Measurements from ENCODE around the gene MED4. TPM values are rescaled to one million over a fixed set of nuclear protein-coding genes. Genes with fewer than 3 reads are reported as not detected.

The MED4 gene
- total and polyA plus RNA-seq, 2 experiments from 2014 or later = 29.0 to 92.5 TPM

- H2AFZ ChIP-seq = no peak overlapping the region
- Mint-ChIP-seq H3K4me3 (no peak overlapping the region), H3K9me3 (peaks cover 17% of the 10 kb centered on the region), H3K27me3 (ENCODE audit: insufficient read depth, low read depth, poor library complexity) (peaks cover 1% of the 10 kb centered on the region), H3K4me1 (no peaks in the 10 kb centered on the region), H3K36me3 (ENCODE audit: low read depth) (peaks cover 94% of the 10 kb centered on the region), H3K27ac (no peak overlapping the region)
- H3K79me2 ChIP-seq (replicated peaks; ENCODE audit: insufficient read depth) = no peaks in the 10 kb centered on the region
- no peaks in the 10 kb centered on the region for H3K27me3 ChIP-seq (ENCODE audit: insufficient read depth)
- H3K4me2 ChIP-seq = no peak overlapping the region
- no peaks in the 10 kb centered on the region for H3K4me1 ChIP-seq (ENCODE audit: insufficient read depth)
- no peak overlapping the region for H3K27ac ChIP-seq (ENCODE audit: low read depth)
- TF ChIP-seq CTCF (conservative IDR thresholded peaks at IDR 0.05; ENCODE audit: low read depth in 2 of 2) (peak; percentile 25 to 40), CREB1 (CRISPR knock-in tag; IDR thresholded peaks at IDR 0.05; ENCODE audit: low read depth) (no peak)
- peak; percentile 20 for DNase-seq (ENCODE audit: low spot score)
- no peaks in the 10 kb centered on the region for H3F3A ChIP-seq (replicated peaks; ENCODE audit: low read depth)
- ATAC-seq = no peak
- H3K36me3 ChIP-seq (ENCODE audit: insufficient read depth) = peaks cover 49% of the 10 kb centered on the region
- H3K9me2 ChIP-seq (ENCODE audit: insufficient read depth) = 0 out of 2 replicates have a peak, but pooled peaks cover 3% of the 10 kb centered on the region
- H4K20me1 ChIP-seq (replicated peaks; ENCODE audit: insufficient read depth) = no peaks in the 10 kb centered on the region
- H3K4me3 ChIP-seq = no peak overlapping the region
Measured at GRCh38 chr13:48078251-48078656, 16.6 kb downstream of the MED4 start.

- TF ChIP-seq EZH2phosphoT487 (IDR thresholded peaks at IDR 0.05; ENCODE audit: unreplicated experiment) (no peak), JUNB (IDR thresholded peaks at IDR 0.05; ENCODE audit: unreplicated experiment) (no peak), EZH2 (IDR thresholded peaks at IDR 0.05; ENCODE audit: low read depth, unreplicated experiment) (no peak), ZNF331 (CRISPR knock-in tag; IDR thresholded peaks at IDR 0.05; ENCODE audit: low read depth) (no peak), ZNF462 (CRISPR knock-in tag; IDR thresholded peaks at IDR 0.05) (no peak)
- peaks cover 59% of the 10 kb centered on the region for H3K9me3 Mint-ChIP-seq
- no peaks in the 10 kb centered on the region for H3K4me1 Mint-ChIP-seq
- DNase-seq (ENCODE audit: low spot score) (no peak), ATAC-seq (no peak)
- H3K4me3 ChIP-seq = no peak overlapping the region
- no peaks in the 10 kb centered on the region for H3K4me1 ChIP-seq (ENCODE audit: insufficient read depth)
- H2AFZ ChIP-seq = no peak overlapping the region
- H3K79me2 ChIP-seq (replicated peaks; ENCODE audit: insufficient read depth) = no peaks in the 10 kb centered on the region
- no peak overlapping the region for H3K27ac Mint-ChIP-seq
- H3K27ac ChIP-seq (ENCODE audit: low read depth) = no peak overlapping the region
- no peaks in the 10 kb centered on the region for H3K27me3 ChIP-seq (ENCODE audit: insufficient read depth)
- H3K4me3 Mint-ChIP-seq = no peak overlapping the region
- H3F3A ChIP-seq (replicated peaks; ENCODE audit: low read depth) = no peaks in the 10 kb centered on the region
- H4K20me1 ChIP-seq (replicated peaks; ENCODE audit: insufficient read depth) = no peaks in the 10 kb centered on the region
- no peak overlapping the region for H3K4me2 ChIP-seq
- H3K27me3 Mint-ChIP-seq (ENCODE audit: insufficient read depth, low read depth, poor library complexity) = peaks cover 1% of the 10 kb centered on the region
- peaks cover 66% of the 10 kb centered on the region for H3K36me3 ChIP-seq (ENCODE audit: insufficient read depth)
- 0 out of 2 replicates have a peak, but pooled peaks cover 3% of the 10 kb centered on the region for H3K9me2 ChIP-seq (ENCODE audit: insufficient read depth)
- H3K36me3 Mint-ChIP-seq (ENCODE audit: low read depth) = peaks cover 99% of the 10 kb centered on the region
Measured at GRCh38 chr13:48074006-48074405, 20.9 kb downstream of the MED4 start.
